DMS53 treated with DMSO at 0.1 percent for 48 hours (cell line): Measurements from ENCODE around the gene GAGE12J.
"Not testable (repeated sequence)": the region's sequence is repeated elsewhere in the genome, so short reads cannot be mapped to it uniquely, and the experiment has no call there.

Experiments
- DNase-seq: peaks from one replicate; lab custom pipeline; 2025; ENCODE audit not compliant: unreplicated experiment; lab: John Stamatoyannopoulos, UW

The GAGE12J gene

GRCh38 chrX:49309401-49309981 lies 12.3 kb upstream of the GAGE12J start:
- no peak for DNase-seq

DNA sequence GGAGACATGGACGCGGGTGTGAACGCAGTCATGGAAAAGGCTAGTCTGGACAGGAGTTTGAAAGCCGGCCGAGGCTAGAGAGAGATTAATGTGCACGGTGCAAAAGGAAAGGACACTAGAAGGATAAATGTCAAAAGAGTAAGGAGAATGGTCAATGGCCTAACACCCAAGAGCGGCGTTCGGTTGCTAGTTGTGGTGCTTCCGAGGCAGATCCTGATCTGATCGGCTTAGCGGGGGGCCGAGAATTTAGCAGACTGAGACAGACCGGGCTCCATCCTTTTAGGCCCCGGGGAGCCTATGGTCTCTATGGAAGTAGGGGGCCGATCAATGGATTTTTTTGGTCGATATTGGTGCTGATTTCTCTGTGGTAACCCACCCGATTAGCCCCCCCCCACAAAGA lies 11.5 kb upstream of the GAGE12J start:
- no peak for DNase-seq

DNA sequence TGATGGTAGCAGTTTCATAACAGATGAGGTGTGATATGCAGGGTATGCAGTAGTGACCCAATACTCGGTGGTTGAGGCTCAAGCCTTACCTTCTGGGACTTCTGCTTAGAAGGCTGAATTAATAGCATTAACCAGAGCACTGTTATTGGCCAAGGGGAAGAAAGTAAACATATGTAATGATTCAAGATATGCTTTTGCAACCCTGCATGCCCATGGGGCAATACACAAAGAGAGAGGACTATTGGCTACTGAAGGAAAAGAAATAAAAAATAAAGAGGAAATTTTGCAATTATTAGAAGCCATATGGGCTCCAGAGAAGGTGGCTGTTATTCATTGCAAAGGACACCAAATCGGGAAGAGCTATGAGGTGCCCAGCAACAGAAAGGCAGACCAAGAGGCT lies 9.7 kb upstream of the GAGE12J start:
- DNase-seq = no peak

DNA sequence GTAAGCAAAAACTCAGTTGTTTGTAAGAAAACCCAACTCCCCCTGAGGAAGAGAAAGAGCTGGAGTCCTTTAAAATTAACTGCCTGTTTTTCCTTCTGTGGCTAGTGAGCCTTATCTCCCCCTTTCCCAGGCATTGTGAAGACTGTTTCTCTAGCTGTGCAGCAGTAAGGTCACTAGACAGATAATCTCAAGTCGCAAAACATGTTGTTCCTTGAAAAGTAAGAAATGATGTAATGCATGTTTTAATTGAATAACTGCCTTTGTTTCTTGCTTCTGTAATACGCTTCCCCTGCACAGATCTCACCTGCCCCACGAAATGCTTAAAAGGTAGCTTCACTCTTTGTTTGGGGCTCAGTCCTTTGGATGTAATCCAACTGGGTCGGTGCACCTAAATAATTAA lies 5.8 kb upstream of the GAGE12J start:
- no peak for DNase-seq

GRCh38 chrX:49322266-49322665 lies 429 bp downstream of the GAGE12J start:
- DNase-seq = not testable (repeated sequence)

DNA sequence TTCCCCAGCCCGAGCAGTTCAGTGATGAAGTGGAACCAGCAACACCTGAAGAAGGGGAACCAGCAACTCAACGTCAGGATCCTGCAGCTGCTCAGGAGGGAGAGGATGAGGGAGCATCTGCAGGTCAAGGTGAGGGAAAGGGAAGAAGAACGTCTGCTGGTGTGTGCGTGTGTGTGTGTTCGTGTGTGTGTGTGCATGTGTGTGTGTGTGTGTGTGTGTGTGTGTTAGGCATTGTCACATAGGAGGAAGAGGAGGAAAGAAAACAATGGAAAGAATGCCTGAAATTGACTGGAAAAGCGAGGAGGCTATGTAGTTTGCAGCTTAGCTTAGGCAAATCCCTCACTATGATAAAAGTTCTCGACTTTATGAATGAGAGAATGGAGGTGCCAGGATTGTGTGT lies 1.9 kb downstream of the GAGE12J start:
- DNase-seq = not testable (repeated sequence)

DNA sequence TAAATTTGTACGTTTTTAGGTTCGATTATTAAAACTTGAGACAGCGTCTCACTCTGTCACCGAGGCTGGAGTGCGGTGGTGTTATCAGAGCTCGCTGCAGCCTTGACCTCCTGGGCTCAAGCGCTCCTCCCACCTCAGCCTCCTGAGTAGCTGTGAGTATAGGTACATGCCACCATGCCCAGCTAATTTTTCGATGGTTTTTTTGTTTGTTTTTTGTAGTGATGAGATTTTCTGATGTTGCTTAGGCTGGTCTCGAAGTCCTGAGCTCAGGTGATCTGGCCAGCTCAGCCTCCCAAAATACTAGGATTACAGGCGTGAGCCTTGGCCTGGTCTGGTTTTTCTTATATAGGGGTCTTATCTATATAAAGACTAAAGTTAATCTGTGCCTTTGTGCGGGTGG lies 8.6 kb downstream of the GAGE12J start:
- not testable (repeated sequence) for DNase-seq

DNA sequence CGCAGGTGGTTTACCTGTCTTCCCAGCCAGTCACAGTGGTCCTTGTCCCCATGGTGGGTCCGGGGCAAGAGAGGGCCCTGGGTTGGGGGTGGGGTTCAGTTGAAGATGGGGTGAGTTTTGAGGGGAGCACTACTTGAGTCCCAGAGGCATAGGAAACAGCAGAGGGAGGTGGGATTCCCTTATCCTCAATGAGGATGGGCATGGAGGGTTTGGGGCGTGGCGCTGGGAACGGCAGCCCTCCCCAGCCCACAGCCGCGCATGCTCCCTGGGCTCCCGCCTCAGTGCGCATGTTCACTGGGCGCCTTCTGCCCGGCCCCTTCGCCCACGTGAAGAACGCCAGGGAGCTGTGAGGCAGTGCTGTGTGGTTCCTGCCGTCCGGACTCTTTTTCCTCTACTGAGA lies 9.4 kb downstream of the GAGE12J start, which contains the start of gene GAGE13:
TSS of gene GAGE13 (plus strand) at position 301 of the 400 bp plus-strand sequence. CDS start 1,156 bp downstream, outside the sequence.
- DNase-seq = not testable (repeated sequence)

DNA sequence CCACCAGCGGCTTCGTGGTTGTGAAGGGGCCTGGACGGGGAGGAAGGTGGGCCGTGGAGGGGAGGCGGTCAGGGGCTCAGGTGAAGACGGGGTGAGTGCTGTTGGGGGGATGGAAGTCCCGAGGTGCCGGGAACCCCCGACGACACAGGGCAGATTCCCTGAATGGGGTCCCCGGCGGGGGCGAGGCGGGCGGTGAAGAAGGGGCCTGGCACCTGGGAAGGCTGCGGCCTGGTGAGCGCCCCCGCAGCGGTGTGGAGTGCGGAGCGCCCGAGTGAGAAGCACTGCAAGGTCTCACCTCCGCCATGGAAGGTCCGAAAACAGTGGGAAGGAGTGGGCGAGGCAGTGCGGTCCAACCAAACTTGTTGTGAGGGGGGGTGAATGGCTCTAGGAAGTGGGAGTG lies 10.0 kb downstream of the GAGE12J start:
- not testable (repeated sequence) for DNase-seq

DNA sequence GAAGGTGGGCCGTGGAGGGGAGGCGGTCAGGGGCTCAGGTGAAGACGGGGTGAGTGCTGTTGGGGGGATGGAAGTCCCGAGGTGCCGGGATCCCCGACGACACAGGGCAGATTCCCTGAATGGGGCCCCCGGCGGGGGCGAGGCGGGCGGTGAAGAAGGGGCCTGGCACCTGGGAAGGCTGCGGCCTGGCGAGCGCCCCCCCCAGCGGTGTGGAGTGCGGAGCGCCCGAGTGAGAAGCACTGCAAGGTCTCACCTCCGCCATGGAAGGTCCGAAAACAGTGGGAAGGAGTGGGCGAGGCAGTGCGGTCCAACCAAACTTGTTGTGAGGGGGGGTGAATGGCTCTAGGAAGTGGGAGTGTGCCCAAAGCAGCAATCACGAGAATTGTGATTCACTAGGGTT lies 19.6 kb downstream of the GAGE12J start:
- DNase-seq = not testable (repeated sequence)

DNA sequence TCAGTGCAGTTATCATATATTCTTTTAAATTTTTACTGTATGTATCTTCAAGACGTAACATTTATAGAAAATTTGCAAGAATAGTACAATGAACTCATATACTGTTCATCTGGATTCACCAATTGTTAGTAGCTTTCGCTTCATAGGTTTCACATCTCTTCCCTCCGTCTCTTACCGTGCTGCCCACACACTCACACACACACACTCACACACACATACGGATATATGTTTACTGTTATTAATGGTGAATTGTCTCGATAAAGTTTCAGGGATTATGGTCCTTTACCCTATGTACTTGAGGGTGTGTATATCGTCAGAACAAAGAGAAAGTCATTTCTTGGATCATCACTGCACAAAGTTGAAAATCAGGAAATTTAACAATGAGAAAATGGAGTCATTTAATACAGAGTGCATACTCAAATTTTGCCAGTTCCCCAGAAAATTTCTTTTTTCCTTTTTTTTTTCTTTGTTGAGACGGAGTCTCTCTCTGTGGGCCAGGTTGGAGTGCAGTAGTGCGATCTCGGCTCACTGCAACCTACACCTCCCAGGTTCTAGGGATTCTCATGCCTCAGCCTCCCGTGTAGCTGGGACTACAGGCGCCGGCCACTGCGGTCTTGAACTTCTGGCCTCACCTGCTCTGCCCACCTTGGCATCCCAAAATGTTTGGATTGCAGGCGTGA lies 22.8 kb downstream of the GAGE12J start:
- not testable (repeated sequence) for DNase-seq

DNA sequence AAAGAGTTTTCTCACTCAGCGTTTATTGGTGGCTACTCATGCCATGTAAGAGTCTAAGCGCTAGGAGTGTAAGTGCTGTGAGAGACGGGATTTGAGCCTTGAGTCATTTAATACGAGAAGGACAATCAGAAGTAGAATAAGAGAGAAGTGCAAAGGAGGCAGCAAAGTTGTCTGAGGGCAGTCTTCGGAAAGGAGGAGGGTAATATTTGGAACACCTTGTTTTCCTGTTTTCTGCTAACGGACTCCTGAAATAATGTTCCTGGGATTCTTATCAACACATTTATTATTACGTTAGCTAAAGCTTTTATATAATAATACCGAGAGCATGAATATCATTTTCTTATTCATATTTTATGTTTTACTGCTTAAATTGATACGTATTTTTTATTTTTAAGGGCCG lies 23.6 kb downstream of the GAGE12J start:
- DNase-seq = not testable (repeated sequence)

DNA sequence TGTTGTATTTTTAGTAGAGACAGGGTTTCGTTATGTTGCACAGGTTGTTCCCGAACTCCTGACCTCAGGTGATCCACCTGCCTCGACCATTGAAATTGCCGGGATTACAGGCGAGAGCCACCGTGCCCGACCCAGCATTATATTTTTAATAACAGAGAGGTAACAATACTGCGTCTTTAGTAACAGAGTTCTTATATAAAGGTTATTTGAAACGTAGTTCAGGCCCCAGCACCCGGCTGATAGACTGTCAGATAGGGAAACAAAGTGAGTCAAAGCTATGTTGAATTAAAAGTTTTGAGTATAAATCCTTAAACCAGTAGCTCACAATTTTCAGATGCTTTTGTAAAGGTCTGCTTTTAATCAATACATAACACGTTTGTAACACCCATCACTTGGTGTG lies 24.3 kb downstream of the GAGE12J start:
- not testable (repeated sequence) for DNase-seq
